Measurements from ENCODE around the gene CHIC2. TPM values are rescaled to one million over a fixed set of nuclear protein-coding genes. Genes with fewer than 3 reads are reported as not detected.

CHIC2 gene
- total and polyA plus RNA-seq, 2 of the 4 experiments (the other 2 are of a cell fraction) = 20.4 to 26.3 TPM

DNA sequence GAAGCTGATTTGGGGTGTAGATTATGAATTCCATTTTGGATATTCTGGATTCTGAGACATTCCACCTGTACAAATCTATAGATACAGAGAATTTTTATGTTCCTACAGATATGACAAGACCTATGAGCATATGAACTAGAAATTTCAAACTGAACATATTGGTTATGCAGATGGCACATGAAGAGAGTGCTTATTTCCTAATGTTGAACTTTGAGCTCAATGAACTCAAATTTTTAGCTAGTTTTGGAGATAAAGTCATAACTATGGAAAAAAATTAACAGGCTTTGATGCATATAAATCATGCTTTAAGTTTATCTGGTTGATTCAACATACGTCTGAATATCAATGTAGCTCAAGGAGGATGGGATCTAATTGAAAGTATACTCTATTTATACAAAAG is 8.9 kb downstream of the CHIC2 start:
- CTCF ChIA-PET = no interaction called here
- Histone ChIP-seq H3K4me3 (ENCODE audit: insufficient read depth, low read depth, low read length) (no peak overlapping the region), H4K20me1 (ENCODE audit: insufficient read depth, low read length) (peaks cover 81% of the 10 kb centered on the region; the same call in 1 of the 2 replicates), H4K8ac (ENCODE audit: low read depth in 2 of 2, low read length in 2 of 2) (no peak overlapping the region), H3K4me2 (ENCODE audit: low read depth, low read length) (no peak overlapping the region), H3K9me1 (ENCODE audit: insufficient read depth, low read length) (peaks cover 8% of the 10 kb centered on the region), H2AK5ac (ENCODE audit: low read depth, low read length) (no peak overlapping the region), H3K4me1 (ENCODE audit: control insufficient read depth, insufficient read depth, low read length) (peaks cover 4% of the 10 kb centered on the region; the same call in 1 of the 2 replicates), H2AFZ (replicated peaks; ENCODE audit: low read length, poor library complexity) (no peak overlapping the region), H2AK9ac (replicated peaks; ENCODE audit: low read depth, low read length, poor library complexity) (no peak overlapping the region), H3K9ac (ENCODE audit: low read depth, low read length) (no peak overlapping the region), H2BK120ac (ENCODE audit: low read depth, low read length) (no peak overlapping the region), H3K27ac (ENCODE audit: insufficient read depth, low read length) (no peak overlapping the region), H3K9me3 (ENCODE audit: control insufficient read depth, insufficient read depth, low read length) (no peaks in the 10 kb centered on the region), H2BK15ac (ENCODE audit: low read depth, low read length) (no peak overlapping the region), H4K91ac (ENCODE audit: insufficient read depth, low read depth, low read length) (no peak overlapping the region), H3K18ac (ENCODE audit: low read depth, low read length) (no peak overlapping the region), H3K56ac (ENCODE audit: extremely low read depth, insufficient read depth, low read length) (no peak overlapping the region), H2BK20ac (ENCODE audit: low read depth, low read length) (no peak overlapping the region), H3K36me3 (ENCODE audit: control insufficient read depth, insufficient read depth, low read length) (no peaks in the 10 kb centered on the region), H3K4ac (ENCODE audit: low read depth, low read length) (no peak overlapping the region), H3K27me3 (ENCODE audit: control insufficient read depth, insufficient read depth, low read length) (no peaks in the 10 kb centered on the region), H3K23ac (ENCODE audit: low read depth, low read length) (no peak overlapping the region), H3K79me1 (ENCODE audit: low read depth in 1 of 2, low read length in 2 of 2) (peaks cover 6 to 65% of the 10 kb centered on the region in 2 experiments; a peak in 2 of 4 replicates), H2BK5ac (ENCODE audit: low read depth, low read length, poor library complexity, severe bottlenecking) (no peak overlapping the region), H3K14ac (replicated peaks; ENCODE audit: low read depth, low read length) (no peak overlapping the region), H4K5ac (ENCODE audit: low read depth, low read length) (no peak overlapping the region)
- BruUV-seq (replicated peaks) = no TSS peak
- TF ChIP-seq SMC3 (IDR thresholded peaks at IDR 0.05; ENCODE audit: low read depth, low read length) = no peak
- POLR2A ChIA-PET (ENCODE audit: unreplicated experiment) = no interaction called here
- ATAC-seq (ENCODE audit: low read depth) (no peak), DNase-seq (no peak)
- no CpG with 5 or more reads among the region's 1 CpG for WGBS, 2 experiments (ENCODE audit: extremely low coverage in 2 of 2, insufficient read length in 1 of 2)
- intact Hi-C loops (cut with micrococcal nuclease) (no loop called here), in situ Hi-C loops (cut with MboI; ENCODE audit: low sequenced_read_pairs) (loop anchor here (25.0 kb wide), 1 partner anchor 1043 kb away; no protein-coding TSS in a partner anchor), dilution Hi-C loops (cut with HindIII; ENCODE audit: low sequenced_read_pairs, unreplicated experiment) (no loop called here)
